CD14-positive monocyte (primary cell): ENCODE data around the gene NT5C. TPM values are rescaled to one million over a fixed set of nuclear protein-coding genes. Genes with fewer than 3 reads are reported as not detected.

Experiments used
- DNase-seq, 3 donors: peaks; one replicate each; pipeline ENCODE4 v3.0.0-alpha.2; 2011 to 2022
- H2AFZ ChIP-seq: 2 replicates; pipeline ENCODE4 v1.6.0; 2012; ENCODE audit warnings: mild to moderate bottlenecking, low read depth, low read length, inconsistent platforms; ENCODE audit not compliant: insufficient read depth, poor library complexity, severe bottlenecking
- H3K27ac ChIP-seq, 2 donors: 1 replicate in 1 of 2; 2 replicates in 1 of 2; pipeline ENCODE4 v1.5.1; 2012 to 2013; ENCODE audit warnings: low read length in 2 of 2, control low read depth in 1 of 2, inconsistent platforms in 1 of 2, low read depth in 1 of 2, mild to moderate bottlenecking in 1 of 2
- H3K27me3 ChIP-seq, 2 donors: one replicate each; pipeline versions ENCODE4 v1.6.0 to v1.6.1; 2011 to 2013; ENCODE audit warnings: low read length in 2 of 2; ENCODE audit not compliant: control insufficient read depth in 2 of 2, insufficient read depth in 2 of 2
- H3K36me3 ChIP-seq, 2 donors: replicated peaks in 1 of 2; 1 replicate in 1 of 2; 2 replicates in 1 of 2; pipeline versions ENCODE4 v1.5.1 to v1.6.1; 2012 to 2013; ENCODE audit warnings: low read length in 2 of 2, control low read depth in 1 of 2, inconsistent platforms in 1 of 2, mild to moderate bottlenecking in 1 of 2; ENCODE audit not compliant: insufficient read depth in 2 of 2, control insufficient read depth in 1 of 2
- H3K4me1 ChIP-seq, 2 donors: 1 replicate in 1 of 2; 2 replicates in 1 of 2; pipeline versions ENCODE4 v1.5.1 to v1.6.1; 2012 to 2013; ENCODE audit warnings: low read length in 2 of 2, control low read depth in 1 of 2, inconsistent platforms in 1 of 2, mild to moderate bottlenecking in 1 of 2, moderate library complexity in 1 of 2; ENCODE audit not compliant: insufficient read depth in 2 of 2, control insufficient read depth in 1 of 2
- H3K4me2 ChIP-seq: replicated peaks from 2 replicates; pipeline ENCODE3; 2012; ENCODE audit warnings: low read length, moderate library complexity, mild to moderate bottlenecking; ENCODE audit not compliant: poor library complexity, severe bottlenecking; ENCODE audit errors: extremely low read depth
- H3K4me3 ChIP-seq, 3 experiments: fragments of 200-600 bp in 1 of 3; sonication (generic) in 1 of 3; replicated peaks in 1 of 3; 1 replicate in 2 of 3; 2 replicates in 1 of 3; pipeline ENCODE4 v1.5.1; 2011 to 2013; ENCODE audit warnings: low read length in 3 of 3, mild to moderate bottlenecking in 3 of 3, control low read depth in 2 of 3, low read depth in 2 of 3, inconsistent platforms in 1 of 3, moderate library complexity in 1 of 3
- H3K79me2 ChIP-seq: 2 replicates; pipeline ENCODE4 v1.6.0; 2012; ENCODE audit warnings: mild to moderate bottlenecking, control low read depth, inconsistent platforms, low read length, moderate library complexity; ENCODE audit not compliant: insufficient read depth
- H3K9ac ChIP-seq: 2 replicates; pipeline ENCODE4 v1.6.0; 2017; ENCODE audit warnings: low read length, mild to moderate bottlenecking; ENCODE audit not compliant: insufficient read depth, poor library complexity, severe bottlenecking
- H3K9me3 ChIP-seq, 2 donors: replicated peaks in 1 of 2; 1 replicate in 1 of 2; 2 replicates in 1 of 2; pipeline versions ENCODE4 v1.5.1 to v1.6.1; 2012 to 2013; ENCODE audit warnings: low read length in 2 of 2, control low read depth in 1 of 2; ENCODE audit not compliant: control insufficient read depth in 1 of 2, insufficient read depth in 1 of 2
- H4K20me1 ChIP-seq: 2 replicates; pipeline ENCODE4 v1.6.0; 2012; ENCODE audit warnings: mild to moderate bottlenecking, low read length, control low read depth, moderate library complexity; ENCODE audit not compliant: insufficient read depth
- H3K27ac Mint-ChIP-seq, 7 donors: one replicate each; pipeline ENCODE4 v1.8.0; 2020; ENCODE audit warnings: mild to moderate bottlenecking in 7 of 7, mixed read lengths in 7 of 7, moderate library complexity in 6 of 7, inconsistent platforms in 2 of 7
- H3K27me3 Mint-ChIP-seq, 3 donors: one replicate each; pipeline ENCODE4 v1.8.0; 2021 to 2022; ENCODE audit warnings: low read depth in 3 of 3, mild to moderate bottlenecking in 3 of 3, mixed read lengths in 3 of 3, moderate library complexity in 3 of 3, inconsistent platforms in 1 of 3
- H3K36me3 Mint-ChIP-seq, 2 donors: one replicate each; pipeline ENCODE4 v1.8.0; 2020; ENCODE audit warnings: mixed read lengths in 2 of 2, inconsistent platforms in 1 of 2, mild to moderate bottlenecking in 1 of 2
- H3K4me1 Mint-ChIP-seq: one replicate; pipeline ENCODE4 v1.8.0; 2020; ENCODE audit warnings: mild to moderate bottlenecking, mixed read lengths
- H3K4me3 Mint-ChIP-seq, 2 donors: one replicate each; pipeline ENCODE4 v1.8.0; 2020; ENCODE audit warnings: mild to moderate bottlenecking in 2 of 2, mixed read lengths in 2 of 2, moderate library complexity in 1 of 2
- H3K9me3 Mint-ChIP-seq, 7 donors: one replicate each; pipeline ENCODE4 v1.8.0; 2020 to 2022; ENCODE audit warnings: mixed read lengths in 7 of 7, mild to moderate bottlenecking in 6 of 7, moderate library complexity in 6 of 7, inconsistent platforms in 2 of 7
- WGBS: methylation state at CpG from one replicate; pipeline ENCODE4 v1.1.5; 2013; ENCODE audit warnings: missing lambda C conversion rate; ENCODE audit not compliant: insufficient coverage; 5-methylcytosine and 5-hydroxymethylcytosine counted together
- intact Hi-C, 2 donors: fragments of 100-400 bp; cut with micrococcal nuclease; formaldehyde crosslinking; loops; one replicate each; pipeline versions ENCODE4 v1.15.0 to v1.15.1; 2023
- polyA minus RNA-seq: library from RNA; depleted of rRNA, polyadenylated mRNA; stranded (reverse); fragments of >200 nt; gene quantifications from 2 replicates; pipeline ENCODE4 v1.2.3, GENCODE V29; 2012
- polyA plus RNA-seq, 3 donors: library from polyadenylated mRNA; depleted of rRNA in 1 of 3; unstranded in 2 of 3; stranded (reverse) in 1 of 3; fragments of 300-500 nt in 2 of 3; fragments of >200 nt in 1 of 3; fragmentation: Illumina TruSeq in 2 of 3; gene quantifications; 1 replicate in 2 of 3; 2 replicates in 1 of 3; pipeline ENCODE4 v1.2.3, GENCODE V29; 2012 to 2021
- total RNA-seq, 12 experiments: library from RNA in 1 of 12; stranded (reverse) in 1 of 12; fragments of 120-200 nt in 1 of 12; gene quantifications; one replicate each; pipeline ENCODE4 v1.2.4 and lab custom pipeline; 2013 to 2026; ENCODE audit warnings: mixed read lengths in 6 of 12, inconsistent platforms in 1 of 12
- TF ChIP-seq, protein P1 (sequence below): fragments of 200-600 bp; IDR thresholded peaks from one replicate; pipeline ENCODE4 v1.8.0; 2022; ENCODE audit warnings: antibody characterized with exemption, mild to moderate bottlenecking

Gene NT5C
- total RNA-seq (2013) = 41.8 TPM
- polyA plus RNA-seq (10 to 100 TPM; 27.8 to 45.6 (median 36.2) TPM), polyA minus RNA-seq (21.8 and 27.0 TPM in 2 replicates), total RNA-seq (lab: John Stamatoyannopoulos, UW) (2.0 to 12.7 (median 9.6) reads per million in 11 experiments)

- peaks cover 30 to 41% of the 10 kb centered on the region in 2 donors for H3K36me3 ChIP-seq
- H3K4me1 Mint-ChIP-seq = peaks cover 14% of the 10 kb centered on the region
- intact Hi-C loops = no loop called here
- peak; percentile 43 to 56 (median 54) for DNase-seq
- peak within 1 kb of the TSS; percentile 50 to 75 for H3K27ac ChIP-seq
- H3K36me3 Mint-ChIP-seq = peaks cover 27 to 44% of the 10 kb centered on the region in 2 donors
- peak within 1 kb of the TSS; percentile 84 to 88 for H3K4me3 Mint-ChIP-seq
- H3K4me2 ChIP-seq = peak within 1 kb of the TSS; percentile 93
- H3K9me3 Mint-ChIP-seq = no peaks in the 10 kb centered on the region
- peaks cover 15% of the 10 kb centered on the region for H3K79me2 ChIP-seq
- no peaks in the 10 kb centered on the region for H3K27me3 Mint-ChIP-seq
- under 1% methylated on average over 82 of the region's 82 CpGs for WGBS
- H4K20me1 ChIP-seq = peaks cover 17% of the 10 kb centered on the region
- peak within 1 kb of the TSS; percentile 72 to 92 (median 73) for H3K4me3 ChIP-seq
- peak within 1 kb of the TSS; percentile 76 for H3K9ac ChIP-seq
- peak within 1 kb of the TSS; percentile 85 for H2AFZ ChIP-seq
- H3K4me1 ChIP-seq = peaks cover 17 to 25% of the 10 kb centered on the region in 2 donors
- no peaks in the 10 kb centered on the region for H3K27me3 ChIP-seq
- H3K9me3 ChIP-seq = no peaks in the 10 kb centered on the region
- TF ChIP-seq, protein P1, sequence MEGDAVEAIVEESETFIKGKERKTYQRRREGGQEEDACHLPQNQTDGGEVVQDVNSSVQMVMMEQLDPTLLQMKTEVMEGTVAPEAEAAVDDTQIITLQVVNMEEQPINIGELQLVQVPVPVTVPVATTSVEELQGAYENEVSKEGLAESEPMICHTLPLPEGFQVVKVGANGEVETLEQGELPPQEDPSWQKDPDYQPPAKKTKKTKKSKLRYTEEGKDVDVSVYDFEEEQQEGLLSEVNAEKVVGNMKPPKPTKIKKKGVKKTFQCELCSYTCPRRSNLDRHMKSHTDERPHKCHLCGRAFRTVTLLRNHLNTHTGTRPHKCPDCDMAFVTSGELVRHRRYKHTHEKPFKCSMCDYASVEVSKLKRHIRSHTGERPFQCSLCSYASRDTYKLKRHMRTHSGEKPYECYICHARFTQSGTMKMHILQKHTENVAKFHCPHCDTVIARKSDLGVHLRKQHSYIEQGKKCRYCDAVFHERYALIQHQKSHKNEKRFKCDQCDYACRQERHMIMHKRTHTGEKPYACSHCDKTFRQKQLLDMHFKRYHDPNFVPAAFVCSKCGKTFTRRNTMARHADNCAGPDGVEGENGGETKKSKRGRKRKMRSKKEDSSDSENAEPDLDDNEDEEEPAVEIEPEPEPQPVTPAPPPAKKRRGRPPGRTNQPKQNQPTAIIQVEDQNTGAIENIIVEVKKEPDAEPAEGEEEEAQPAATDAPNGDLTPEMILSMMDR = peak; percentile 53
- peak within 1 kb of the TSS; percentile 56 to 84 (median 76) for H3K27ac Mint-ChIP-seq
Measured at GRCh38 chr17:75131278-75132017, at the start of gene NT5C. Gene NT5C (minus strand): TSS chr17:75131742. CDS start chr17:75131707, 35 bp downstream.

DNA sequence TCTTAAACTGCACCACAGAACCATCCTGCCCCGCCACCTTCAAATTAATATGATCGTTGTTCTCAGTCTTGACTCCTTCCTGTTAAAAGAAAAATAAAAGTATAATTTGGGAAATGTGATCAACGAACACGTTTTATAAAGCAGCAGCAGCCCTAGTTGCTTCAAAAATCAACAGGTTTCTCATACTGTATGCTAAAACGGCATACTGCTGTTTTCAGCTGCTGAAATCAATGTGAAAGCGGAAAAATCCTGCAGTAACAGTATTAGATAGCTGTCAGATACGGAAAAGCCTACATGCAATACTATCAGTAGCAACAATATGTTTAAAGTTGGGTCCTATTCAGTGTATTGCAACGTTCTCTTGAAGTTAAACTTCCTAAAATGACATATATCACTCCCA, 49.6 kb upstream of the NT5C start:
- TF ChIP-seq, protein P1 = no peak
- Mint-ChIP-seq H3K9me3 (no peaks in the 10 kb centered on the region), H3K4me1 (peaks cover 22% of the 10 kb centered on the region), H3K36me3 (peaks cover 14 to 37% of the 10 kb centered on the region in 2 donors), H3K27me3 (peaks cover 0 to 2% (median 0%) of the 10 kb centered on the region in 3 donors), H3K27ac (peak overlapping the region in 6 of 7 donors; percentile 6 to 96 (median 82)), H3K4me3 (peak overlapping the region; percentile 89 to 96)
- H3K27me3 ChIP-seq = no peaks in the 10 kb centered on the region
- peaks cover 63% of the 10 kb centered on the region for H3K79me2 ChIP-seq
- peaks cover 17 to 21% of the 10 kb centered on the region in 2 donors for H3K4me1 ChIP-seq
- peak overlapping the region in 1 of 2 donors; percentile 96 for H3K27ac ChIP-seq
- H3K4me3 ChIP-seq = peak overlapping the region; percentile 85 to 96 (median 93)
- no peak overlapping the region for H2AFZ ChIP-seq
- DNase-seq = no peak
- no peaks in the 10 kb centered on the region for H3K9me3 ChIP-seq
- WGBS = no CpG with 5 or more reads among the region's 8 CpGs
- peaks cover 26 to 41% of the 10 kb centered on the region in 2 donors for H3K36me3 ChIP-seq
- H4K20me1 ChIP-seq = peaks cover 60% of the 10 kb centered on the region
- peak overlapping the region; percentile 97 for H3K9ac ChIP-seq
- intact Hi-C loops = loop anchor here (5.0 kb wide), 1 partner anchor 134 kb away; the partner anchor contains the start of genes ATP5PD (in 2 of the 2) and KCTD2 (in 2 of the 2)
- H3K4me2 ChIP-seq = peak overlapping the region; percentile 80
